DOHH2 (cell line): Measurements from ENCODE around the gene C20orf202.

Experiments
- H3F3A ChIP-seq: fragments of 200-600 bp; sonication (generic), shearing (Covaris generic); 2 replicates; pipeline ENCODE4 v1.6.0; 2016; ENCODE audit warnings: antibody characterized with exemption, mild to moderate bottlenecking; ENCODE audit not compliant: control insufficient read depth, insufficient read depth
- H3K27ac ChIP-seq: fragments of 200-600 bp; sonication (generic); 2 replicates; pipeline ENCODE4 v1.5.1; 2014; ENCODE audit warnings: low read depth, mild to moderate bottlenecking, low read length, moderate library complexity
- H3K27me3 ChIP-seq: fragments of 200-600 bp; sonication (generic); 2 replicates; pipeline ENCODE4 v1.6.1; 2014; ENCODE audit warnings: mild to moderate bottlenecking, low read length, mixed read lengths; ENCODE audit not compliant: control insufficient read depth
- H3K36me3 ChIP-seq: fragments of 200-600 bp; sonication (generic); 2 replicates; pipeline ENCODE4 v1.6.1; 2014; ENCODE audit warnings: mild to moderate bottlenecking, low read length, moderate library complexity, mixed read lengths; ENCODE audit not compliant: control insufficient read depth
- H3K4me1 ChIP-seq: fragments of 200-600 bp; sonication (generic); 2 replicates; pipeline ENCODE4 v1.6.1; 2014; ENCODE audit warnings: mild to moderate bottlenecking, low read length, mixed read lengths; ENCODE audit not compliant: control insufficient read depth
- H3K4me2 ChIP-seq: fragments of 200-600 bp; sonication (generic); 2 replicates; pipeline ENCODE4 v1.6.0; 2014; ENCODE audit warnings: mild to moderate bottlenecking, low read length, moderate library complexity
- H3K4me3 ChIP-seq: fragments of 200-600 bp; sonication (generic); 2 replicates; pipeline ENCODE4 v1.5.1; 2014; ENCODE audit warnings: mild to moderate bottlenecking, low read length, mixed read lengths
- H3K79me2 ChIP-seq: fragments of 200-600 bp; sonication (generic); 2 replicates; pipeline ENCODE4 v1.6.1; 2014; ENCODE audit warnings: mild to moderate bottlenecking, low read length, mixed read lengths; ENCODE audit not compliant: control insufficient read depth
- H3K9me2 ChIP-seq: fragments of 200-600 bp; sonication (generic); replicated peaks from 2 replicates; pipeline ENCODE4 v1.6.1; 2014; ENCODE audit warnings: mild to moderate bottlenecking, low read length, mixed read lengths; ENCODE audit not compliant: control insufficient read depth
- H3K9me3 ChIP-seq: fragments of 200-600 bp; sonication (generic); 2 replicates; pipeline ENCODE4 v1.6.1; 2014; ENCODE audit warnings: antibody characterized with exemption, low read length, mixed read lengths; ENCODE audit not compliant: control insufficient read depth, insufficient read depth
- H4K20me1 ChIP-seq: fragments of 200-600 bp; sonication (generic); 2 replicates; pipeline ENCODE4 v1.6.0; 2014; ENCODE audit warnings: low read depth, mild to moderate bottlenecking, antibody characterized with exemption, low read length, moderate library complexity; ENCODE audit not compliant: control insufficient read depth, insufficient read depth
- CTCF ChIP-seq: fragments of 200-600 bp; sonication (generic); IDR thresholded peaks from one replicate; pipeline ENCODE4 v1.5.1; 2014; ENCODE audit warnings: antibody characterized with exemption, mild to moderate bottlenecking, low read depth, low read length; ENCODE audit not compliant: poor library complexity, severe bottlenecking
- EZH2phosphoT487 ChIP-seq: fragments of 200-600 bp; sonication (generic); IDR thresholded peaks from 2 replicates; pipeline ENCODE4 v1.6.1; 2017; ENCODE audit warnings: borderline replicate concordance, mild to moderate bottlenecking, antibody characterized with exemption, low read length, moderate library complexity, mixed read lengths

Gene C20orf202

GRCh38 chr20:1184638-1185315 is 18.5 kb upstream of the C20orf202 start, which contains the start of gene TMEM74B:
TSS of gene TMEM74B (minus strand) at chr20:1184981. CDS start at chr20:1183801, 1,180 bp downstream.
- H3K36me3 ChIP-seq: no peaks in the 10 kb centered on the region
- no peak within 1 kb of the TSS for H3K4me2 ChIP-seq
- TF ChIP-seq CTCF (no peak), EZH2phosphoT487 (no peak)
- no peak within 1 kb of the TSS for H3K4me3 ChIP-seq
- H3K4me1 ChIP-seq: no peaks in the 10 kb centered on the region
- no peaks in the 10 kb centered on the region for H3K9me2 ChIP-seq
- H3K27me3 ChIP-seq: peaks cover 15% of the 10 kb centered on the region
- H3F3A ChIP-seq: no peaks in the 10 kb centered on the region
- no peak within 1 kb of the TSS for H3K27ac ChIP-seq
- H4K20me1 ChIP-seq: no peaks in the 10 kb centered on the region
- H3K9me3 ChIP-seq: no peaks in the 10 kb centered on the region
- no peaks in the 10 kb centered on the region for H3K79me2 ChIP-seq

DNA sequence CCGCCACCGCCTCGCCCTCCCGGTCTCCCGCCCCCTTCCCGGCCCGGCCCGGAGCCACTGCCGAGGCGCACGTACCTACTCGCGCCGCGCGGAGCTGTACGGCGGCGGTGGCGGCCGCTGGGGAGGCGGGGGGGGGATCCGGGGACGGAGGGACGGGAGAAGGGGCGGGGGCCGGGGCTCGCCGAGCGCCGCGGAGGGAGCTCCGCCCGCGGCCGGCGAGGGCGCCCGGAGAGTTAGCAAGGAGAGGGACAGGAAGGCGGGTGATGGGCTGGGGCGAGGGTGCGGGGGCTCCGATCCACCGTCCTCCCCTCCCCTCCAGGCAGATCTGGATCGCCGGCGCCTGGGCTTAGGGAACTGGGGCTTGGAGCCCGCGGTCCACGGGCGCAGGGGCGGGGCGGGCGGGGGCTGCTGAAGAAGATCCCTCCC is 17.9 kb upstream of the C20orf202 start:
- Histone ChIP-seq H3K9me3 (no peaks in the 10 kb centered on the region), H3K9me2 (no peaks in the 10 kb centered on the region), H3K4me2 (no peak overlapping the region), H3K4me1 (no peaks in the 10 kb centered on the region), H3K27me3 (peaks cover 15% of the 10 kb centered on the region), H3K4me3 (no peak overlapping the region), H3F3A (no peaks in the 10 kb centered on the region), H4K20me1 (no peaks in the 10 kb centered on the region), H3K36me3 (no peaks in the 10 kb centered on the region), H3K27ac (no peak overlapping the region), H3K79me2 (no peaks in the 10 kb centered on the region)
- TF ChIP-seq CTCF (no peak), EZH2phosphoT487 (no peak)

- peaks cover 15% of the 10 kb centered on the region for H3K27me3 ChIP-seq
- H4K20me1 ChIP-seq: no peaks in the 10 kb centered on the region
- no peak overlapping the region for H3K4me2 ChIP-seq
- no peaks in the 10 kb centered on the region for H3K4me1 ChIP-seq
- no peak overlapping the region for H3K4me3 ChIP-seq
- H3K27ac ChIP-seq: no peak overlapping the region
- no peaks in the 10 kb centered on the region for H3F3A ChIP-seq
- no peaks in the 10 kb centered on the region for H3K9me2 ChIP-seq
- no peaks in the 10 kb centered on the region for H3K79me2 ChIP-seq
- no peaks in the 10 kb centered on the region for H3K9me3 ChIP-seq
- no peaks in the 10 kb centered on the region for H3K36me3 ChIP-seq
- peak; percentile 66 for TF ChIP-seq CTCF
- no peak for TF ChIP-seq EZH2phosphoT487
Measured at GRCh38 chr20:1185790-1186334, 17.4 kb upstream of the C20orf202 start.
